NCI-H510A treated with DMSO at 0.1 percent for 48 hours (cell line): ENCODE results near the gene CYP24A1.
A peak's percentile ranks its signal among the peaks of the same experiment; 100 is the strongest.

Experiments used
- DNase-seq: peaks from one replicate; lab custom pipeline; 2025; lab: John Stamatoyannopoulos, UW

Gene CYP24A1

GRCh38 chr20:54173653-54174456 lies at the start of gene CYP24A1:
Gene CYP24A1, minus strand, starts transcription at chr20:54173986. Its CDS starts 407 bp downstream, at chr20:54173579.
- no peak for DNase-seq

GRCh38 chr20:54223285-54223684 lies 49.5 kb upstream of the CYP24A1 start:
- DNase-seq, result no peak

GRCh38 chr20:54221996-54222890 lies 48.5 kb upstream of the CYP24A1 start:
- DNase-seq, result peak; percentile 49

- DNase-seq, result peak; percentile 39
Observed at GRCh38 chr20:54221353-54221752, 47.6 kb upstream of the CYP24A1 start.

- no peak for DNase-seq
Observed at GRCh38 chr20:54220722-54221121, 46.9 kb upstream of the CYP24A1 start.

GRCh38 chr20:54219751-54220426 lies 46.1 kb upstream of the CYP24A1 start:
- DNase-seq, result peak; percentile 20

- no peak for DNase-seq
Observed at GRCh38 chr20:54218470-54218869, 44.7 kb upstream of the CYP24A1 start.

GRCh38 chr20:54217762-54218161 lies 44.0 kb upstream of the CYP24A1 start:
- no peak for DNase-seq

- DNase-seq, result no peak
Observed at GRCh38 chr20:54215157-54215789, 41.5 kb upstream of the CYP24A1 start.

GRCh38 chr20:54214566-54214965 lies 40.8 kb upstream of the CYP24A1 start:
- no peak for DNase-seq

GRCh38 chr20:54212871-54213270 lies 39.1 kb upstream of the CYP24A1 start:
- DNase-seq, result no peak

- DNase-seq, result no peak
Observed at GRCh38 chr20:54212226-54212625, 38.4 kb upstream of the CYP24A1 start.

GRCh38 chr20:54209216-54209813 lies 35.5 kb upstream of the CYP24A1 start:
- DNase-seq, result no peak

- peak; percentile 67 for DNase-seq
Observed at GRCh38 chr20:54208548-54209176, 34.9 kb upstream of the CYP24A1 start.

- DNase-seq, result peak; percentile 69
Observed at GRCh38 chr20:54207743-54208547, 34.2 kb upstream of the CYP24A1 start, which contains the start of gene PFDN4. Gene PFDN4, plus strand, starts transcription at chr20:54208087. Its CDS starts 14 bp downstream, at chr20:54208101.

GRCh38 chr20:54207053-54207742 lies 33.4 kb upstream of the CYP24A1 start:
- no peak for DNase-seq

- DNase-seq, result no peak
Observed at GRCh38 chr20:54205450-54205849, 31.7 kb upstream of the CYP24A1 start.

- no peak for DNase-seq
Observed at GRCh38 chr20:54204481-54204880, 30.7 kb upstream of the CYP24A1 start.

- DNase-seq, result no peak
Observed at GRCh38 chr20:54204063-54204462, 30.3 kb upstream of the CYP24A1 start.
